ENCODE data around the gene ARL3.

ARL3 gene

DNA sequence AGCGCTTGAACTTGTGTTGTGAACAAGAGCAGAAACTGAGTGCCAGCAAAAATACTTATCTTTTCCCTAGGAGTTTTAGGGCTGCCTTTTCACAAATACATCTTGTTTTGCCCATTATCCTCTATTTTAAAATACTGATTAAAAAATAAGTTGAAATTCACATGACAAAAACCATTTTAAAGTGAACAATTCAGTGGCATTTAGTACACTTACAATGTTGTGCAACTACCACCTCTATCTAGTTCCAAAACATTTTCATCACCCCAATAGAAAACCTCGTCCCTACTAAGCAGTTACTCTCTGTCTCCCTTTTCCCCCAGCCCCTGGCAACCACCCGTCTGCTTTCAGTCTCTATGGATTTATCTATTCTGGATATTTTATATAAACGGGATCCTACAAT lies 31.0 kb upstream of the ARL3 start:
- H2BK5ac ChIP-seq (ENCODE audit: low read depth, low read length, poor library complexity, severe bottlenecking): no peak overlapping the region
- no peaks in the 10 kb centered on the region for H3K27me3 ChIP-seq (ENCODE audit: control insufficient read depth in 1 of 2, insufficient read depth in 1 of 2, low read length in 2 of 2)
- no peak overlapping the region for H3K14ac ChIP-seq (ENCODE audit: low read length in 2 of 2)
- no peak overlapping the region for H2BK15ac ChIP-seq (ENCODE audit: low read depth, poor library complexity, severe bottlenecking)
- H2AK5ac ChIP-seq (ENCODE audit: low read length, severe bottlenecking): no peak overlapping the region
- WGBS: 100% methylated on average over 3 of the region's 4 CpGs
- no peak overlapping the region for H2BK12ac ChIP-seq (ENCODE audit: low read length in 2 of 2)
- H2AFZ ChIP-seq (ENCODE audit: low read depth, low read length): no peak overlapping the region
- H3K9me3 ChIP-seq (ENCODE audit: control insufficient read depth, low read length): no peaks in the 10 kb centered on the region
- no peak overlapping the region for H3K4ac ChIP-seq (ENCODE audit: low read depth in 1 of 2, low read length in 2 of 2)
- H3K27ac ChIP-seq (ENCODE audit: low read length, poor library complexity, severe bottlenecking): no peak overlapping the region
- peaks cover 2 to 3% of the 10 kb centered on the region in 2 experiments for H3K36me3 ChIP-seq (ENCODE audit: control insufficient read depth in 1 of 2, insufficient read depth in 2 of 2, low read depth in 1 of 2, low read length in 2 of 2)
- H3K4me1 ChIP-seq (ENCODE audit: control insufficient read depth, insufficient read depth, low read depth, low read length): peaks cover 12% of the 10 kb centered on the region
- peak overlapping the region; percentile 83 for H3K4me2 ChIP-seq (ENCODE audit: low read length, poor library complexity, severe bottlenecking)
- H4K8ac ChIP-seq (ENCODE audit: low read length): no peak overlapping the region
- H3K4me3 ChIP-seq (ENCODE audit: insufficient read depth in 1 of 2, low read depth in 1 of 2, low read length in 2 of 2): peak overlapping the region in 1 of 2 experiments; percentile 91
- no peak overlapping the region for H3K18ac ChIP-seq (ENCODE audit: low read depth in 1 of 2, low read length in 2 of 2)
- H3K9ac ChIP-seq (ENCODE audit: low read length): peak overlapping the region; percentile 96
- no peak overlapping the region for H3K23ac ChIP-seq (ENCODE audit: low read length in 2 of 2)
- H4K91ac ChIP-seq (ENCODE audit: low read length): no peak overlapping the region
- H2BK120ac ChIP-seq (ENCODE audit: low read depth, low read length): no peak overlapping the region
- DNase-seq: no peak
- H3K79me1 ChIP-seq (replicated peaks; ENCODE audit: low read length, poor library complexity, severe bottlenecking): peaks cover 6% of the 10 kb centered on the region

DNA sequence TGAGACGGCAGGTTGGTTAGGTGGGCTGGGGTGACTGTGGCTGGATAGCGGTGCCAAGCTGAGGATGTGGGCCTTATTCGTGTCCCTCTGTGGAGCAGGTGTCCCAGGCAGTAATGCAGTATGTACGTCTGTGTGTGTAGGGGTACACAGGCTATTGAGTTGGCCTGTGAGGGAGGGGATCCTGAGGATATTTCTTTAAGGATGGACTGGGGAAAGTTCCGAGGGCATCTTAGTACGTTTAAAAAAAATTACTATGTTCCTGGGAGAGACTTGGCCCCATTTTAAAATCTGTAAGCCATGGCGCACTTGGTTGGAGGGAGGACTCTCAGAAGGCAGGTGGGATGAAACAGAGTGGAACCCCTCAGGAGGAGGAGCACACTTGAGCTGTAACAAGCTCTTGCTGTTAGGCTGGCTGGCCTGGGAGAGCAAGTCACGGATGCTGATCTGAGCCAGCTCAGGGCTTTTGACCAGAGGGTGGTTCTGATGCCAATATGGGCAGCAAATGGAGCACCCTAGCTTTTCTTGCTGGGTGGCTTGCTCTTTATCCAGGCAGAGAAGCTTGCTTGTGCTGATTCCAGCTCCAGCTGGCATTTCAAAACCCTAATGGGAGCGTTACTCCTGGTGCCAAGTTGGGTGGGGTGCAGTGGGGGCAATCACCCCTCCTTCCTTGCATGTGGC lies 30.3 kb upstream of the ARL3 start:
- H3K23ac ChIP-seq (ENCODE audit: low read length in 2 of 2): no peak overlapping the region
- peak overlapping the region; percentile 96 for H3K9ac ChIP-seq (ENCODE audit: low read length)
- H2BK15ac ChIP-seq (ENCODE audit: low read depth, poor library complexity, severe bottlenecking): no peak overlapping the region
- peak overlapping the region; percentile 96 to 97 for H3K4ac ChIP-seq (ENCODE audit: low read depth in 1 of 2, low read length in 2 of 2)
- H3K79me1 ChIP-seq (replicated peaks; ENCODE audit: low read length, poor library complexity, severe bottlenecking): peaks cover 6% of the 10 kb centered on the region
- H3K36me3 ChIP-seq (ENCODE audit: control insufficient read depth in 1 of 2, insufficient read depth in 2 of 2, low read depth in 1 of 2, low read length in 2 of 2): peaks cover 2 to 3% of the 10 kb centered on the region in 2 experiments
- H3K9me3 ChIP-seq (ENCODE audit: control insufficient read depth, low read length): no peaks in the 10 kb centered on the region
- peak; percentile 40 for DNase-seq
- no peak overlapping the region for H3K27ac ChIP-seq (ENCODE audit: low read length, poor library complexity, severe bottlenecking)
- peak overlapping the region in 1 of 2 experiments; percentile 84 for H3K14ac ChIP-seq (ENCODE audit: low read length in 2 of 2)
- peak overlapping the region; percentile 83 for H2AK5ac ChIP-seq (ENCODE audit: low read length, severe bottlenecking)
- H3K4me1 ChIP-seq (ENCODE audit: control insufficient read depth, insufficient read depth, low read depth, low read length): peaks cover 15% of the 10 kb centered on the region
- peak overlapping the region; percentile 99 for H4K91ac ChIP-seq (ENCODE audit: low read length)
- no peaks in the 10 kb centered on the region for H3K27me3 ChIP-seq (ENCODE audit: control insufficient read depth in 1 of 2, insufficient read depth in 1 of 2, low read length in 2 of 2)
- peak overlapping the region in 1 of 2 experiments; percentile 82 for H2BK12ac ChIP-seq (ENCODE audit: low read length in 2 of 2)
- H2BK5ac ChIP-seq (ENCODE audit: low read depth, low read length, poor library complexity, severe bottlenecking): no peak overlapping the region
- H3K4me3 ChIP-seq (ENCODE audit: insufficient read depth in 1 of 2, low read depth in 1 of 2, low read length in 2 of 2): peak overlapping the region; percentile 91 to 98
- WGBS: 20% methylated on average over 9 of the region's 9 CpGs
- peak overlapping the region; percentile 97 for H4K8ac ChIP-seq (ENCODE audit: low read length)
- H3K4me2 ChIP-seq (ENCODE audit: low read length, poor library complexity, severe bottlenecking): peak overlapping the region; percentile 83
- peak overlapping the region; percentile 93 to 96 for H3K18ac ChIP-seq (ENCODE audit: low read depth in 1 of 2, low read length in 2 of 2)
- H2AFZ ChIP-seq (ENCODE audit: low read depth, low read length): no peak overlapping the region
- peak overlapping the region; percentile 85 for H2BK120ac ChIP-seq (ENCODE audit: low read depth, low read length)

DNA sequence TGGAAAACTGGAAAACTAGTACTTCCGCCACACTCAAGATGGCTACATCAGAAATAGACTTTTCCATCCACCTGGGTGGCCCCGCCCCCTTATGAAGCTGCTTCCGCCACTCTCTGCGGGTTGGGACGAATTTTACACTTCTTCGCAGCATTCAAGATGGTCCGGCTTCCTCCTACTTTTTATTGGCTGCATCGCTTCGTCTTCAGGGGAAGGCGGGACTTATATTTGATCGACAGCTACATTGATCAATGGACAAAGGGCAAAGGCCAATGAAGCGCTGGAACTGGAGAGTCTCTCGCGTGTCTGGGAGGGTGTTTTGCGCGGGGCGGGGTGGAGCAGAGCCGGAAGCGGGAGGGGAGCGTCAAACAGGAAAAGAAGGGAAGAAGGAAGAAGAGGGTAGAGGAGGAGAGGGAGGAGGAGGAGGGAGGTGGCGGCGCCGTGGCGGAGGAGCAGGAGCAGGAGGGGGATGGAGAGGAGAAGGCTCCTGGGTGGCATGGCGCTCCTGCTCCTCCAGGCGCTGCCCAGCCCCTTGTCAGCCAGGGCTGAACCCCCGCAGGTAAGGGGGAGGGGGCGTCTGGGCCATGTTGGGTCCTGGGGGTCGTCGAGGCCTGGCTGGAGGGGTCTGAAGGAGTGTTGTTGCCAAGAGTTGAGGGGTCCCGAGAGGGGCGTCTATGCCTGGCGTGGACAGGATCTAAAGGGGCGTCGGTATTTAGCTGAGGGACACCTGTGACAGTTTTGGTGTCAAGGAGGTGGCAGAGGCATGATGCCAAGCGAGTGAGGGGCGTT lies 29.6 kb upstream of the ARL3 start, which contains the start of gene WBP1L:
Gene WBP1L, plus strand, starts transcription at position 361 of the 786 bp plus-strand sequence. Its CDS starts 106 bp downstream, at position 467.
- Histone ChIP-seq H3K14ac (ENCODE audit: low read length in 2 of 2) (peak within 1 kb of the TSS in 1 of 2 experiments; percentile 84), H3K9ac (ENCODE audit: low read length) (peak within 1 kb of the TSS; percentile 96), H2AK5ac (ENCODE audit: low read length, severe bottlenecking) (peak within 1 kb of the TSS; percentile 83), H3K4me3 (ENCODE audit: insufficient read depth in 1 of 2, low read depth in 1 of 2, low read length in 2 of 2) (peak within 1 kb of the TSS; percentile 91 to 98), H4K8ac (ENCODE audit: low read length) (peak within 1 kb of the TSS; percentile 97), H3K4me1 (ENCODE audit: control insufficient read depth, insufficient read depth, low read depth, low read length) (peaks cover 15% of the 10 kb centered on the region), H3K9me3 (ENCODE audit: control insufficient read depth, low read length) (no peaks in the 10 kb centered on the region), H3K27me3 (ENCODE audit: control insufficient read depth in 1 of 2, insufficient read depth in 1 of 2, low read length in 2 of 2) (no peaks in the 10 kb centered on the region), H3K79me1 (replicated peaks; ENCODE audit: low read length, poor library complexity, severe bottlenecking) (peaks cover 4% of the 10 kb centered on the region), H3K27ac (ENCODE audit: low read length, poor library complexity, severe bottlenecking) (peak within 1 kb of the TSS; percentile 30), H2BK12ac (ENCODE audit: low read length in 2 of 2) (peak within 1 kb of the TSS in 1 of 2 experiments; percentile 82), H4K91ac (ENCODE audit: low read length) (peak within 1 kb of the TSS; percentile 99), H2BK120ac (ENCODE audit: low read depth, low read length) (peak within 1 kb of the TSS; percentile 85), H2AFZ (ENCODE audit: low read depth, low read length) (peak within 1 kb of the TSS; percentile 36), H2BK5ac (ENCODE audit: low read depth, low read length, poor library complexity, severe bottlenecking) (peak within 1 kb of the TSS; percentile 69), H3K23ac (ENCODE audit: low read length in 2 of 2) (peak within 1 kb of the TSS in 1 of 2 experiments; percentile 23), H3K4me2 (ENCODE audit: low read length, poor library complexity, severe bottlenecking) (peak within 1 kb of the TSS; percentile 83), H2BK15ac (ENCODE audit: low read depth, poor library complexity, severe bottlenecking) (peak within 1 kb of the TSS; percentile 96), H3K4ac (ENCODE audit: low read depth in 1 of 2, low read length in 2 of 2) (peak within 1 kb of the TSS; percentile 96 to 97), H3K36me3 (ENCODE audit: control insufficient read depth in 1 of 2, insufficient read depth in 2 of 2, low read depth in 1 of 2, low read length in 2 of 2) (peaks cover 2 to 3% of the 10 kb centered on the region in 2 experiments), H3K18ac (ENCODE audit: low read depth in 1 of 2, low read length in 2 of 2) (peak within 1 kb of the TSS; percentile 93 to 96)
- WGBS: under 1% methylated on average over 37 of the region's 37 CpGs
- DNase-seq: peak; percentile 100
